C4-2B (cell line): ENCODE results near the gene DLG2.

Experiments used
- CTCF ChIP-seq: fragments of 450-650 bp; conservative IDR thresholded peaks from 2 replicates; pipeline ENCODE4 v1.5.1; 2017; ENCODE audit warnings: mild to moderate bottlenecking
- ZFX ChIP-seq: fragments of 450-650 bp; IDR thresholded peaks from 2 replicates; pipeline ENCODE4 v1.6.1; 2017

DNA sequence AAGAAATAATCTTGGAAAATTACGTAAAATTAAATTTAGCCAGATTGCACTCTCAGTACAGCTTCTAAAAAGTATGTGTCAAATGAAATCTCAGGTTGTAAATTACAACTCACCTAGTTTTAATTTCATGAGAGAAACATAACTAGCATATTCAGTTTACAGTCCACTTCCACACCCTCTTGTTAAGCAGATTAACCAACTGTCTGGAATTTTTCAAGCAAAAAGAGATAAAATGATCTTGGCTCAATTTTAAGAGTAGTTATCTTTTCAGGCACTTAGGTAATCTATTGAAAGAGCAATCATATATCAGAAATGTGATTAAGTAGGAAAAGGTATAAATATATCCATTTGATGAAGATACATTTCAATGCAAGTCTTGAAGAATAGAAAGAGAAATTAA is 1412.6 kb downstream of the DLG2 start:
- TF ChIP-seq CTCF (no peak), ZFX (no peak)
